Activated CD4-positive, alpha-beta memory T cell treated with anti-CD3 and anti-CD28 coated beads, Interleukin-2, amount 10 ng/mL, durations not matched to agents 7 days and 5 days (primary cell): Measurements from ENCODE around the gene JPT1. TPM values are rescaled to one million over a fixed set of nuclear protein-coding genes. Genes with fewer than 3 reads are reported as not detected.
"Not testable (repeated sequence)": the region's sequence is repeated elsewhere in the genome, so short reads cannot be mapped to it uniquely, and the experiment has no call there.

Experiments
- CTCF ChIA-PET: fragments of 350-600 bp; sonication (Branson Sonifier 250); formaldehyde crosslinking; loops from one replicate; lab custom pipeline; 2021; ENCODE audit warnings: antibody characterized with exemption, inconsistent platforms; lab: Charles Lee
- POLR2A ChIA-PET: fragments of 350-600 bp; sonication (Branson Sonifier 250); formaldehyde crosslinking; loops from one replicate; lab custom pipeline; 2021; ENCODE audit warnings: antibody characterized with exemption; lab: Charles Lee
- DNase-seq: peaks from one replicate; pipeline ENCODE4 v3.0.0-alpha.2; 2020
- H3K27ac Mint-ChIP-seq: one replicate; pipeline ENCODE4 v1.8.0; 2021; ENCODE audit warnings: mild to moderate bottlenecking, mixed read lengths
- H3K27me3 Mint-ChIP-seq: one replicate; pipeline ENCODE4 v1.8.0; 2021; ENCODE audit warnings: mixed read lengths
- H3K36me3 Mint-ChIP-seq: one replicate; pipeline ENCODE4 v1.8.0; 2021; ENCODE audit warnings: low read depth, mixed read lengths
- H3K4me1 Mint-ChIP-seq: one replicate; pipeline ENCODE4 v1.8.0; 2021; ENCODE audit warnings: mixed read lengths
- H3K4me3 Mint-ChIP-seq: one replicate; pipeline ENCODE4 v1.8.0; 2021; ENCODE audit warnings: mild to moderate bottlenecking, mixed read lengths
- H3K9me3 Mint-ChIP-seq: one replicate; pipeline ENCODE4 v1.8.0; 2021; ENCODE audit warnings: mixed read lengths
- total RNA-seq, 2 experiments: library from RNA; stranded (reverse); gene quantifications; one replicate each; pipeline ENCODE4 v1.2.3, GENCODE V29; 2021

Gene JPT1
- total RNA-seq, 2 experiments from 2014 or later, result 305 to 329 TPM

DNA sequence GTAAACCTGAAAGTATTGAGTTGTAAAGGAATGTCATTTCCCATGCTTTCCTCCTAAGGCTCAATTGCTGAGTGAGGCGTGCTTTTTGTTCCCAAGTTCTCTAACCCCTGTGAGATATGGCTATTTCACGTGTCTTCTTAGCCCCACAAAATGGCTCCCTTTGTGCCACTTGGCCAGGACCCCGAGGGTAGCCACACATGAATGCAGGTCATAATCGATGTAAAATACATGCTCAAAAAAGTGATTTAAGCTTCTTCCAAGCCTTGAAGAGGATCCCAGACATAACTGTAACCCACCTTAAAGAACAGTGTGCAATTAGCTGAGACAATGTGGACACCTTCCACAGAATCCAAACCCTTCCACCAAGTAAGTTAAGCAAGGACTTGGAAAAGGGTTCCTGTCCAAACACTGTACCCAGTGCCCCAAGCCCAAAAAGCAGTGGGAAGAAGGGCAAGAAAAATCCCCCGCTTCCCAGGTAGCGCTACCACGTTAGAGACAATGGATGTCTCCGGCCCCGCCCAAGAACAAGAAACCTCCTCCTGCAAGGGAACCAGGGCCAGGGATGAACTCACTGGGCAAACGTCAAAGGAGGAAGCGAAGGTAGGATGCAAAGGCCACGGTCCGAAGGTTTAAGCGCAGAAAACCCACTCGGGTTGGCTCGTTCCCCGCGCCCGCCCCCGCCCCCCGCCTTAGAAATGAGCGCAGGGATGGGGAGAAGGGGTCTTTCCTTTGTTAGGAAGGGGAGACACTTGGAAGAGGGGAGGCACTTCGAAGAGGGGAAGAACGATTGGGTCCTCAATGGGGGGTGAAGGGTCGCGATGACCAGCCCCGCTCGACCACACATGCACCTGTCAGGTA, 1.2 kb downstream of the JPT1 start:
- CTCF ChIA-PET, result no interaction called here
- Mint-ChIP-seq H3K27me3 (no peaks in the 10 kb centered on the region), H3K4me3 (peak overlapping the region; percentile 93), H3K4me1 (peaks cover 49% of the 10 kb centered on the region), H3K9me3 (no peaks in the 10 kb centered on the region), H3K36me3 (peaks cover 44% of the 10 kb centered on the region), H3K27ac (peak overlapping the region; percentile 81)
- peak; percentile 40 for DNase-seq
- POLR2A ChIA-PET, result interaction anchor here (1.0 to 1.1 kb wide), 2 partner anchors 12 to 21 kb away, joined by 4 read pairs; no protein-coding TSS in a partner anchor

DNA sequence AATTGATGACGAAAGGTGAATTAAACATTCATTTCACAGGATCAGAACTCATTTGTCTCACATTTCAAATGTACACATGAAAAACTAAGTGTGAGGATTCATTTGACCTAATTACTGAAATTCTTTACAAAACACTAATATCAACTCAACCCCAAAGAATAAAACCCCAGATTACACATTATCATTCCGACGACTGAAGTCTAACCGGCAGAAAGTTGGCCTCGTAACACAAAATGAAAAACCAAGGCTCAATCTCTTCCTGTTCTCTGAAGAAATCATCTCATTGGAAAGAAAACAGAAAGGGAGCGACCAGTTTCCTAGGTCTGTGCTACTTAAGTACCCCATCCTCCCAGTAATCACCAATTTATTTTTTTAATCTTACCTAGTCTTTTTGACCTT, 1.8 kb downstream of the JPT1 start:
- Mint-ChIP-seq H3K4me3 (peak overlapping the region; percentile 93), H3K4me1 (peaks cover 52% of the 10 kb centered on the region), H3K36me3 (peaks cover 50% of the 10 kb centered on the region), H3K27ac (peak overlapping the region; percentile 81), H3K9me3 (no peaks in the 10 kb centered on the region), H3K27me3 (no peaks in the 10 kb centered on the region)
- no peak for DNase-seq
- POLR2A ChIA-PET, result interaction anchor here (1.0 to 1.1 kb wide), 2 partner anchors 12 to 20 kb away, joined by 4 read pairs; no protein-coding TSS in a partner anchor
- CTCF ChIA-PET, result no interaction called here

DNA sequence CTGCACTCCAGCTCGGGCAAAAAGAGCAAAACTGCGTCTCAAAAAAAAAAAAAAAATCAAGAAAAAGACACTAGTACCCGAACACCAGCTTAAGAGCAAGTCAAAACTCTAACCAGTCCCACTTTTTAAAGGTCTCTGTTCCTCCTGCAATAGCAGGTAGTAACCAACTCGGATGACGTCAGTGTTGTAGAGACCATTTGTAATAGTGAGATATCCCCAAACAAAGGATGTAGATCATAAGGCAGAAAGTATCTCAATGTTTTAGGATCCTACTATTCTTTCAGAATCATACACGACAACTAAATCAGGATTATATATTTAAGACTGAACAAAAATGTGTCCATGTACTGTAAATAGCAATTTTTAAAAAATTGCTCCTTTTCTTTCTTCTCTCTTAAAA, 2.4 kb downstream of the JPT1 start:
- Mint-ChIP-seq H3K9me3 (no peaks in the 10 kb centered on the region), H3K4me3 (peak overlapping the region; percentile 93), H3K4me1 (peaks cover 54% of the 10 kb centered on the region), H3K27me3 (no peaks in the 10 kb centered on the region), H3K27ac (peak overlapping the region; percentile 81), H3K36me3 (peaks cover 54% of the 10 kb centered on the region)
- no peak for DNase-seq
- POLR2A ChIA-PET, result interaction anchor here (0.5 kb wide), 1 partner anchor 729 kb away, joined by 3 read pairs; no protein-coding TSS in a partner anchor
- CTCF ChIA-PET, result interaction anchor here (0.6 to 1.0 kb wide), 2 partner anchors 22 to 38 kb away, joined by 3 read pairs; no protein-coding TSS in a partner anchor

- ChIA-PET CTCF (interaction anchor here (0.8 to 1.8 kb wide), 5 partner anchors 16 to 53 kb away, joined by 3 to 13 read pairs (median 4); no protein-coding TSS in a partner anchor), POLR2A (interaction anchor here (1.0 to 1.8 kb wide), 3 partner anchors 17 to 23 kb away, joined by 3 to 6 read pairs (median 6); partner anchors contain the start of gene NT5C)
- Mint-ChIP-seq H3K4me1 (peaks cover 39% of the 10 kb centered on the region), H3K9me3 (no peaks in the 10 kb centered on the region), H3K4me3 (no peak overlapping the region), H3K36me3 (peaks cover 73% of the 10 kb centered on the region), H3K27me3 (no peaks in the 10 kb centered on the region), H3K27ac (peak overlapping the region; percentile 21)
- no peak for DNase-seq
Observed at GRCh38 chr17:75147878-75148546, 6.3 kb downstream of the JPT1 start.

DNA sequence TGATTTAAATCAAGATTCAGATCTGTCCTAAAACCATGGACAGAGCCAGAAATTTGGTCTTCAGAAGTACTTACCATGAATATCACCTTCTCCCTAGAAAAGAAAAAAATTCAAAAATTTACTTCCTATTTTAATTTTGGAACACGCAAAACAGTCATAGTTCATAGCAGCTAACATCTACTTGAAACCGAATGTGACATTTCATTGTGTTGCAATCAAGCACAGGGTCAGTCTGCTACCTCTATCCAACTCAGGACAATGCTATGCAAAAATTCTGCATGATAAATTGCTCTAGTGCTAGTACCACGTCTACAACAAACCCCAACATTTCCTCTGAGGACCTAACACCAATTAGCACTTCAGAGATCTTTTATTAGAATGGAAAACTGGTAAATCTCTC, 7.7 kb downstream of the JPT1 start:
- H3K4me3 Mint-ChIP-seq, result no peak overlapping the region
- peaks cover 66% of the 10 kb centered on the region for H3K36me3 Mint-ChIP-seq
- H3K27ac Mint-ChIP-seq, result no peak overlapping the region
- H3K4me1 Mint-ChIP-seq, result peaks cover 30% of the 10 kb centered on the region
- no peaks in the 10 kb centered on the region for H3K27me3 Mint-ChIP-seq
- no peaks in the 10 kb centered on the region for H3K9me3 Mint-ChIP-seq
- no peak for DNase-seq
- ChIA-PET POLR2A (interaction anchor here (0.7 to 2.9 kb wide), 3 partner anchors 9 to 185 kb away, joined by 4 to 18 read pairs (median 8); partner anchors contain the start of genes JPT1 and NT5C), CTCF (interaction anchor here (3.5 kb wide), 1 partner anchor 15 kb away, joined by 20 read pairs; the partner anchor contains the start of gene NT5C)

- Mint-ChIP-seq H3K4me3 (no peak overlapping the region), H3K27me3 (no peaks in the 10 kb centered on the region), H3K9me3 (no peaks in the 10 kb centered on the region), H3K27ac (no peak overlapping the region), H3K4me1 (peaks cover 41% of the 10 kb centered on the region), H3K36me3 (peaks cover 79% of the 10 kb centered on the region)
- ChIA-PET CTCF (interaction anchor here (0.6 to 3.5 kb wide), 8 partner anchors 13 to 95 kb away, joined by 3 to 20 read pairs (median 4); partner anchors contain the start of gene NT5C), POLR2A (interaction anchor here (1.1 to 2.9 kb wide), 4 partner anchors 10 to 117 kb away, joined by 4 to 18 read pairs (median 6); partner anchors contain the start of genes GGA3, JPT1, MRPS7 and NT5C)
- DNase-seq, result no peak
Observed at GRCh38 chr17:75144816-75145512, 9.3 kb downstream of the JPT1 start.

DNA sequence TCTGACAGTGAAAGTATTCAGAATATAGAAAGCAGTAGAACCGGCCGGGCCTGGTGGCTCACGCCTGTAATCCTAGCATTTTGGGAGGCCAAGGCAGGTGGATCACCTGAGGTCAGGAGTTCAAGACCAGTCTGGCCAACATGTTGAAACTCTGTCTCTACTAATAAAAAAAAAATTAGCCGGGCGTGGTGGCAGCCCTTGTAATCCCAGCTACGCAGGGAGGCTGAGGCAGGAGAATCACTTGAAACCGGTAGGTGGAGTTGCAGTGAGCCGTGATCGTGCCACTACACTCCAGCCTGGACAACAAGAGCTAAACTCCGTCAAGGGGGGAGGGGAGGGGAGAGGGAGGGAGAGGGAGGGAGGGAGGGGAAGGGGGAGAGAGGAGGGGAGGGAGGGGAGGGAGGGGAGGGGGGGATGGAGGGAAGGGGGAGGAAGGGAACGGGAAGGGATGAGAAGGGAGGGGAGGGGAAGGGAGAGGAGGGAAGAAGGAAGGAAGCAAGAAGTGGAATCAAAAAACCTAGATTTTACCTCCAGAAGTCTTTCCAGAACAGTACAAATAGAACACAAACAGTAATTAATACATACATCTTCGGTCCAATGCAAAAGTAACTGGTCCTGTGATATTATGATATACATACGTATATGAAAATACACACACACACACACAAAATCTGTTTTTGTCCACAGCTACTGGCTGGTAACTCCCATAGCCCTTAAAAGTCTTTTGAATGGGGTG, 11.9 kb downstream of the JPT1 start:
- ChIA-PET CTCF (interaction anchor here (1.0 to 3.0 kb wide), 2 partner anchors 28 to 29 kb away, joined by 6 to 12 read pairs; no protein-coding TSS in a partner anchor), POLR2A (interaction anchor here (1.1 to 3.7 kb wide), 2 partner anchors 12 to 64 kb away, joined by 3 to 16 read pairs; partner anchors contain the start of gene JPT1)
- no peak for DNase-seq
- Mint-ChIP-seq H3K27me3 (no peaks in the 10 kb centered on the region), H3K4me1 (peaks cover 29% of the 10 kb centered on the region), H3K27ac (peak overlapping the region; percentile 84), H3K9me3 (no peaks in the 10 kb centered on the region), H3K36me3 (peaks cover 69% of the 10 kb centered on the region), H3K4me3 (no peak overlapping the region)

DNA sequence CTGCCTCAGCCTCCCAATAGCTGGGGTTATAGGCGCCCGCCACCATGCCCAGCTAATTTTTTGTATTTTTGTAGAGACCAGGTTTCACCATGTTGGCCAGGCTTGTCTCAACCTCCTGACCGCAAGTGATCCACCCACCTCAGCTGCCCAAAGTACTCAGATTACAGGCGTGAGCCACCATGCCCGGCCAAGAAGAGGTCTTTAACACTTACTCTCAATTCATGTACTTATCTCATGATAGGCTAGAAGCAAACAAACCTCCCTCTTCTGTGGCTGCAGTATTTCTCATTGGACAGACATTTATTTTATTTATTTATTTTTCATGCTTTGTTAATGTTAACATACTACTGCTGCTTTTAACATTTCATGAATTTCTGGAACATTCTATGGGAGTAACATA, 15.8 kb downstream of the JPT1 start:
- DNase-seq, result no peak
- Mint-ChIP-seq H3K27me3 (no peaks in the 10 kb centered on the region), H3K4me1 (peaks cover 33% of the 10 kb centered on the region), H3K9me3 (no peaks in the 10 kb centered on the region), H3K36me3 (peaks cover 59% of the 10 kb centered on the region), H3K4me3 (no peak overlapping the region), H3K27ac (no peak overlapping the region)
- ChIA-PET CTCF (interaction anchor here (1.5 kb wide), 1 partner anchor 33 kb away, joined by 3 read pairs; no protein-coding TSS in a partner anchor), POLR2A (interaction anchor here (1.0 to 1.4 kb wide), 3 partner anchors 9 to 40 kb away, joined by 3 read pairs; partner anchors contain the start of gene JPT1)

DNA sequence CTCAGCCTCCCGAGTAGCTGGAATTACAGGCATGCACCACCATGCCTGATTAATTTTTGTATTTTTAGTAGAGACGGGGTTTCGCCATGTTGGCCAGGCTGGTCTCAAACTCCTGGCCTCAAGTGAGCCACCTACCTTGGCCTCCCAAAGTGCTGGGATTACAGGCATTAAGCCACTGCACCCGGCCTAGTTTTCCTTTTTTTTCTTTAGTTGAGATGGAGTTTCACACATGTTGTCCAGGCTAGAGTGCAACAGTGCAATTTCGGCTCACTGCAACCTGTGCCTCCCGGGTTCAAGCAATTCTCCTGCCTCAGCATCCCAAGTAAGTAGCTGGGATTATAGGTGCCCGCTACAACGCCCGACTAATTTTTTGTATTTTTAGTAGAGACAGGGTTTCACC, 16.6 kb downstream of the JPT1 start:
- not testable (repeated sequence) for H3K27ac Mint-ChIP-seq, H3K27me3 Mint-ChIP-seq, H3K4me3 Mint-ChIP-seq, DNase-seq, H3K9me3 Mint-ChIP-seq
- ChIA-PET POLR2A (interaction anchor here (1.0 to 1.4 kb wide), 4 partner anchors 9 to 39 kb away, joined by 3 to 5 read pairs (median 3); partner anchors contain the start of gene JPT1), CTCF (interaction anchor here (1.6 kb wide), 1 partner anchor 24 kb away, joined by 5 read pairs; no protein-coding TSS in a partner anchor)
- peaks cover 54% of the 10 kb centered on the region for H3K36me3 Mint-ChIP-seq
- H3K4me1 Mint-ChIP-seq, result peaks cover 37% of the 10 kb centered on the region

DNA sequence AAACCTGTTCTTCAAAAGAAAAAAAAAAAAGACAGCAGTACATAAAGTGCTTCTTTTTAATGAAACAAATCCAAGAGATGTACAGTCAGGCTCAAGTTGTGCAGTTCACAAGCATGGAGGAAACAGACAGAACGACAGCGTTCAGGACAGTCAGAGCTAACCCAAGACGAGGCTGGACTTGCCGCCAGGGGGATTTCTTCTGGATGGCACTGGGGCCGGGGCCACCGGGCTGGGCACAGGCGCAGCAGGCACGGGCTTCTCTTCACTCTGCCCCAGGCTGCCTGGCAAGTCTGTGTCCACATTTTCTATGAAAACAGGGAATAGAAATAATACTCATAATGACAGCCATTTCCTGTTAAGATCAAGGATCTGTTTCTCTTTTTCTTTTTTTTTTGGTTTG, 18.4 kb downstream of the JPT1 start:
- peaks cover 45% of the 10 kb centered on the region for H3K36me3 Mint-ChIP-seq
- ChIA-PET CTCF (interaction anchor here (1.6 kb wide), 1 partner anchor 22 kb away, joined by 5 read pairs; no protein-coding TSS in a partner anchor), POLR2A (no interaction called here)
- no peaks in the 10 kb centered on the region for H3K27me3 Mint-ChIP-seq
- H3K4me1 Mint-ChIP-seq, result peaks cover 36% of the 10 kb centered on the region
- H3K9me3 Mint-ChIP-seq, result no peaks in the 10 kb centered on the region
- DNase-seq, result no peak
- no peak overlapping the region for H3K4me3 Mint-ChIP-seq
- peak overlapping the region; percentile 37 for H3K27ac Mint-ChIP-seq

GRCh38 chr17:75135452-75135851, 18.9 kb downstream of the JPT1 start:
- Mint-ChIP-seq H3K9me3 (no peaks in the 10 kb centered on the region), H3K27ac (peak overlapping the region; percentile 37), H3K27me3 (no peaks in the 10 kb centered on the region), H3K4me1 (peaks cover 35% of the 10 kb centered on the region), H3K4me3 (no peak overlapping the region), H3K36me3 (peaks cover 44% of the 10 kb centered on the region)
- no peak for DNase-seq
- ChIA-PET POLR2A (no interaction called here), CTCF (no interaction called here)
